Endothelial cell of umbilical vein (primary cell): ENCODE results near the gene ABTB2. TPM values are rescaled to one million over a fixed set of nuclear protein-coding genes. Genes with fewer than 3 reads are reported as not detected.

Experiments
- BruUV-seq: library from RNA; stranded (reverse); fragments of 400-500 nt; replicated peaks from 2 replicates; lab custom pipeline; 2021; lab: Mats Ljungman, UMichigan
- CTCF ChIA-PET: fragments of 300-600, 350-600 bp; sonication (Branson Sonifier 250); formaldehyde crosslinking; loops from one replicate; lab custom pipeline; 2021; ENCODE audit warnings: antibody characterized with exemption, inconsistent platforms; lab: Charles Lee
- POLR2A ChIA-PET: fragments of 300-600, 350-600 bp; sonication (Branson Sonifier 250); formaldehyde crosslinking; loops from one replicate; lab custom pipeline; 2021; ENCODE audit warnings: antibody characterized with exemption, inconsistent platforms; lab: Charles Lee
- DNase-seq: peaks from one replicate; pipeline ENCODE4 v3.0.0-alpha.2; 2011; ENCODE audit warnings: low read depth, low spot score
- FAIRE-seq: peaks from 2 replicates; lab custom pipeline; 2011; peaks lifted over from hg19 to GRCh38; lab: Jason Lieb, UNC
- H2AFZ ChIP-seq: 2 replicates; pipeline ENCODE4 v1.6.0; 2012; ENCODE audit warnings: low read depth, low read length, control low read depth, inconsistent platforms
- H3K27ac ChIP-seq: 2 replicates; pipeline ENCODE4 v1.5.1; 2011; ENCODE audit warnings: low read depth, mild to moderate bottlenecking, control low read depth, low read length, moderate library complexity; ENCODE audit not compliant: insufficient read depth
- H3K27me3 ChIP-seq, 2 experiments: 2 replicates each; pipeline versions ENCODE4 v1.6.0 to v1.6.1; 2011; ENCODE audit warnings: low read length in 2 of 2, mixed read lengths in 1 of 2; ENCODE audit not compliant: control insufficient read depth in 2 of 2, insufficient read depth in 2 of 2
- H3K36me3 ChIP-seq, 2 experiments: 2 replicates in 1 of 2; 3 replicates in 1 of 2; pipeline ENCODE4 v1.5.1; 2011; ENCODE audit warnings: low read length in 2 of 2, mild to moderate bottlenecking in 1 of 2, moderate library complexity in 1 of 2; ENCODE audit not compliant: control insufficient read depth in 2 of 2, insufficient read depth in 2 of 2; ENCODE audit errors: extremely low read depth in 1 of 2
- H3K4me1 ChIP-seq: 3 replicates; pipeline ENCODE4 v1.5.1; 2011; ENCODE audit warnings: mild to moderate bottlenecking, low read length; ENCODE audit not compliant: control insufficient read depth, insufficient read depth; ENCODE audit errors: extremely low read depth
- H3K4me2 ChIP-seq: 2 replicates; pipeline ENCODE4 v1.6.1; 2011; ENCODE audit warnings: low read length, control low read depth, mixed read lengths; ENCODE audit not compliant: insufficient read depth
- H3K4me3 ChIP-seq, 3 experiments: fragments of 200-600 bp in 1 of 3; sonication (generic), shearing (Covaris generic) in 1 of 3; replicated peaks in 1 of 3; 2 replicates each; pipeline ENCODE4 v1.5.1; 2011 to 2016; ENCODE audit warnings: control low read depth in 3 of 3, low read length in 3 of 3, mild to moderate bottlenecking in 2 of 3, inconsistent platforms in 1 of 3, low read depth in 1 of 3, moderate library complexity in 1 of 3; ENCODE audit not compliant: insufficient read depth in 1 of 3
- H3K79me2 ChIP-seq: 2 replicates; pipeline ENCODE4 v1.6.0; 2012; ENCODE audit warnings: low read length, inconsistent platforms; ENCODE audit not compliant: control insufficient read depth, insufficient read depth
- H3K9ac ChIP-seq: replicated peaks from 2 replicates; pipeline ENCODE3; 2011; ENCODE audit warnings: low read length, control low read depth; ENCODE audit not compliant: insufficient read depth; ENCODE audit errors: extremely low read depth
- H3K9me1 ChIP-seq: replicated peaks from 3 replicates; pipeline ENCODE4 v1.6.0; 2011; ENCODE audit warnings: mild to moderate bottlenecking, low read length; ENCODE audit not compliant: control insufficient read depth, insufficient read depth; ENCODE audit errors: extremely low read depth
- H3K9me3 ChIP-seq: replicated peaks from 2 replicates; pipeline ENCODE4 v1.5.1; 2012; ENCODE audit warnings: low read length, inconsistent platforms; ENCODE audit not compliant: control insufficient read depth, insufficient read depth
- H4K20me1 ChIP-seq: replicated peaks from 2 replicates; pipeline ENCODE3; 2011; ENCODE audit warnings: mild to moderate bottlenecking, low read length; ENCODE audit not compliant: control insufficient read depth, insufficient read depth; ENCODE audit errors: extremely low read depth
- EZH2 ChIP-seq: IDR thresholded peaks from 2 replicates; pipeline ENCODE4 v1.6.1; 2012; ENCODE audit warnings: borderline replicate concordance, low read depth, mild to moderate bottlenecking, moderate library complexity, low read length, inconsistent platforms; ENCODE audit not compliant: severe bottlenecking
- FOS ChIP-seq: IDR thresholded peaks from 2 replicates; pipeline ENCODE4 v1.6.1; 2011; ENCODE audit warnings: mild to moderate bottlenecking, low read length, moderate library complexity, borderline replicate concordance; ENCODE audit not compliant: insufficient read depth
- GATA2 ChIP-seq: IDR thresholded peaks from 2 replicates; pipeline ENCODE4 v1.7.0; 2011; ENCODE audit warnings: low read depth, mild to moderate bottlenecking, moderate library complexity, mixed read lengths, low read length; ENCODE audit not compliant: insufficient read length, insufficient read depth
- JUN ChIP-seq: IDR thresholded peaks from 2 replicates; pipeline ENCODE4 v1.6.1; 2011; ENCODE audit warnings: borderline replicate concordance, low read depth; ENCODE audit not compliant: insufficient read length, insufficient read depth
- MYC ChIP-seq: IDR thresholded peaks from one replicate; pipeline ENCODE4 v1.6.1; 2011; ENCODE audit warnings: mild to moderate bottlenecking, low read depth, low read length
- POLR2A ChIP-seq: IDR thresholded peaks from 2 replicates; pipeline ENCODE4 v1.6.1; 2012; ENCODE audit warnings: low read depth, mild to moderate bottlenecking, control low read depth, low read length
- POLR2AphosphoS5 ChIP-seq: IDR thresholded peaks from 2 replicates; pipeline ENCODE4 v1.6.1; 2012; ENCODE audit warnings: low read depth, mild to moderate bottlenecking, control low read depth, low read length, moderate library complexity; ENCODE audit not compliant: insufficient read depth
- dilution Hi-C: fragments of 300-500 bp; cut with MboI; formaldehyde crosslinking; loops from one replicate; pipeline ENCODE4 v1.15.0; 2019; ENCODE audit warnings: low sequenced_read_pairs; ENCODE audit not compliant: extremely low pct_ligation_motif_present
- intact Hi-C: fragments of 100-400 bp; cut with micrococcal nuclease; formaldehyde crosslinking; loops from one replicate; pipeline ENCODE4 v1.10.0; 2022
- polyA plus RNA-seq, 4 experiments: library from polyadenylated mRNA; depleted of rRNA in 3 of 4; stranded (reverse) in 3 of 4; unstranded in 1 of 4; fragments of >200 nt; gene quantifications; 2 replicates each; pipeline versions ENCODE4 v1.2.1 to v1.2.3, GENCODE V29; 2011 to 2012; ENCODE audit warnings: missing spikeins in 1 of 4
- total RNA-seq: library from RNA; stranded (reverse); gene quantifications from 2 replicates; pipeline ENCODE4 v1.2.3, GENCODE V29; 2021
- TF ChIP-seq, protein P1 (sequence below), 2 donors: IDR thresholded peaks; 1 replicate in 1 of 2; 2 replicates in 1 of 2; pipeline ENCODE4 v1.5.1; 2011; ENCODE audit warnings: low read length in 2 of 2, mild to moderate bottlenecking in 2 of 2, moderate library complexity in 2 of 2, control low read depth in 1 of 2, inconsistent platforms in 1 of 2, low read depth in 1 of 2; ENCODE audit not compliant: insufficient read depth in 1 of 2; ENCODE audit errors: extremely low read depth in 1 of 2
- TF ChIP-seq, protein P2 (sequence below): IDR thresholded peaks from 2 replicates; pipeline ENCODE4 v1.6.1; 2011; ENCODE audit not compliant: insufficient read depth, insufficient read length

Gene ABTB2
- total and polyA plus RNA-seq, 2 donors (not counting 3 experiments of a cell fraction or from before 2014, with no cell fraction given): 0.11 to 0.14 TPM

DNA sequence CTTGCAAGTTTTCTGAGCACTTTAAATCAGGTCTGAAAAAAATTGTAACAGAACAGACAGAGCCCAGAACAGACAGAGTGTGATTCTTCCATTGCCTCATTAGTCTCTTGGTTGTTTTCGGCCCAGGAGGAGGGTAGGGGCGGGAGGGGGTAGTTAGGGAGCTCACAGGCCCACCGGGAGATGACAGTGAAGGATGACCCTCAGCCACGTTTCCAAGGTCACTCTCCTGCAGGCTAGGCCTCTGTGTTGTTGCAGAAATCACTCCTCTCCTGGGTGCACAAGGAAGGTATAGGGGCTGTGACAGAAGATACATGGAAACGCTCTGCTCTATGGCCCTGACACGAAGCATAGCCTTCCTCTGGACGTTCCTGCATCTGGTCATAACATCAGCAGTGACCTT, 69.3 kb downstream of the ABTB2 start:
- Histone ChIP-seq H2AFZ (no peak overlapping the region), H4K20me1 (no peaks in the 10 kb centered on the region), H3K36me3 (no peaks in the 10 kb centered on the region), H3K27me3 (peaks cover 2 to 3% of the 10 kb centered on the region in 2 experiments), H3K4me2 (no peak overlapping the region), H3K27ac (no peak overlapping the region), H3K4me1 (no peaks in the 10 kb centered on the region), H3K79me2 (no peaks in the 10 kb centered on the region), H3K4me3 (no peak overlapping the region), H3K9me3 (no peaks in the 10 kb centered on the region), H3K9me1 (no peaks in the 10 kb centered on the region), H3K9ac (no peak overlapping the region)
- ChIA-PET POLR2A (no interaction called here), CTCF (no interaction called here)
- no TSS peak for BruUV-seq
- no peak for DNase-seq
- TF ChIP-seq, protein P1, sequence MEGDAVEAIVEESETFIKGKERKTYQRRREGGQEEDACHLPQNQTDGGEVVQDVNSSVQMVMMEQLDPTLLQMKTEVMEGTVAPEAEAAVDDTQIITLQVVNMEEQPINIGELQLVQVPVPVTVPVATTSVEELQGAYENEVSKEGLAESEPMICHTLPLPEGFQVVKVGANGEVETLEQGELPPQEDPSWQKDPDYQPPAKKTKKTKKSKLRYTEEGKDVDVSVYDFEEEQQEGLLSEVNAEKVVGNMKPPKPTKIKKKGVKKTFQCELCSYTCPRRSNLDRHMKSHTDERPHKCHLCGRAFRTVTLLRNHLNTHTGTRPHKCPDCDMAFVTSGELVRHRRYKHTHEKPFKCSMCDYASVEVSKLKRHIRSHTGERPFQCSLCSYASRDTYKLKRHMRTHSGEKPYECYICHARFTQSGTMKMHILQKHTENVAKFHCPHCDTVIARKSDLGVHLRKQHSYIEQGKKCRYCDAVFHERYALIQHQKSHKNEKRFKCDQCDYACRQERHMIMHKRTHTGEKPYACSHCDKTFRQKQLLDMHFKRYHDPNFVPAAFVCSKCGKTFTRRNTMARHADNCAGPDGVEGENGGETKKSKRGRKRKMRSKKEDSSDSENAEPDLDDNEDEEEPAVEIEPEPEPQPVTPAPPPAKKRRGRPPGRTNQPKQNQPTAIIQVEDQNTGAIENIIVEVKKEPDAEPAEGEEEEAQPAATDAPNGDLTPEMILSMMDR (IDR thresholded peaks at IDR 0.05; ENCODE audit: extremely low read depth in 1 of 2, insufficient read depth in 1 of 2, low read depth in 1 of 2, low read length in 2 of 2): no peak
- TF ChIP-seq EZH2 (no peak), GATA2 (no peak)
- no peak for FAIRE-seq
- intact Hi-C loops: no loop called here
- dilution Hi-C loops: no loop called here

DNA sequence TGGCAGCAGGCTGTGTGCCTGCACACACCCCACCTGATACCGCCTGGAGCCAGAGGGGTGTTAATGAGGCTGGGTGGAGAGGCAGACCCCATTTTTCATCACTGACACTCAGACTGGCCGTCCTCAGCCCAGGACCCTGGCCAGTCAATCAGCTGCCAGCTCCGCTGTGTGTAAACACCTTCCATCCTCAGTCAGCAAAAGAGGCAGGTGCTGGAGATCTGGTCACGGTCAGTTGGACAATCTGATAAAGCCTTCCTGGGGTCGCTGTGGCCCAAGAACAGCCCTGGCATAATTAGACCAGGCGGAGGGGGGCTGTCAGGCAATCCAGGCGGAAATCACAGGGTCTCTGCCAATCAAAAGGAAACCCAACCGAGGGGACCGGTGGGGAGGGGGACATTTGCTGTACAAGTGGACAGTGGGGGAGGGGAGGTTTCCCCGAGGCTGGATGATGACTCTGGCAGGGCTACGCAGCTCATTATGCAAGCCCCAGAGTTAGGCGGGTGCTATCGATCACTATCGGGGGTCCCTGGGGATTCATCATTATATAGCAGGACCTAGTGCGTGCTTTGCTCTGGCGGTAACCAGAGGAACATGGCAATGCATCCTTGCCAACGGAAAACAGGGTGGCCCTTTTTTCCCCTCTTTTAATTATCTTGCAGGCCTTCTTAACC, 72.9 kb downstream of the ABTB2 start:
- no peaks in the 10 kb centered on the region for H3K36me3 ChIP-seq
- TF ChIP-seq FOS (no peak), POLR2A (no peak), POLR2AphosphoS5 (no peak), JUN (no peak), EZH2 (no peak), MYC (no peak), GATA2 (no peak)
- TF ChIP-seq, protein P1 (IDR thresholded peaks at IDR 0.05; ENCODE audit: extremely low read depth in 1 of 2, insufficient read depth in 1 of 2, low read depth in 1 of 2, low read length in 2 of 2): no peak
- TF ChIP-seq, protein P2, sequence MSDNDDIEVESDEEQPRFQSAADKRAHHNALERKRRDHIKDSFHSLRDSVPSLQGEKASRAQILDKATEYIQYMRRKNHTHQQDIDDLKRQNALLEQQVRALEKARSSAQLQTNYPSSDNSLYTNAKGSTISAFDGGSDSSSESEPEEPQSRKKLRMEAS: no peak
- POLR2A ChIA-PET: no interaction called here
- DNase-seq: no peak
- BruUV-seq: no TSS peak
- H3K4me1 ChIP-seq: no peaks in the 10 kb centered on the region
- dilution Hi-C loops (no loop called here), intact Hi-C loops (no loop called here)
- no peak overlapping the region for H3K27ac ChIP-seq
- no peak overlapping the region for H3K9ac ChIP-seq
- no peaks in the 10 kb centered on the region for H3K9me3 ChIP-seq
- no peak for FAIRE-seq
- H2AFZ ChIP-seq: no peak overlapping the region
- peaks cover 0 to 4% of the 10 kb centered on the region in 2 experiments for H3K27me3 ChIP-seq
- H4K20me1 ChIP-seq: no peaks in the 10 kb centered on the region
- CTCF ChIA-PET: no interaction called here
- no peak overlapping the region for H3K4me3 ChIP-seq
- no peaks in the 10 kb centered on the region for H3K79me2 ChIP-seq
- H3K4me2 ChIP-seq: no peak overlapping the region
- H3K9me1 ChIP-seq: no peaks in the 10 kb centered on the region
